Activated CD8-positive, alpha-beta memory T cell treated with anti-CD3 and anti-CD28 coated beads for 48 hours (primary cell): ENCODE measurements around the gene GNAZ.

Experiments
- DNase-seq, 3 experiments: peaks; one replicate each; pipeline ENCODE4 v3.0.0-alpha.2; 2020; ENCODE audit warnings: low read depth in 2 of 3, low spot score in 2 of 3

GNAZ gene

DNA sequence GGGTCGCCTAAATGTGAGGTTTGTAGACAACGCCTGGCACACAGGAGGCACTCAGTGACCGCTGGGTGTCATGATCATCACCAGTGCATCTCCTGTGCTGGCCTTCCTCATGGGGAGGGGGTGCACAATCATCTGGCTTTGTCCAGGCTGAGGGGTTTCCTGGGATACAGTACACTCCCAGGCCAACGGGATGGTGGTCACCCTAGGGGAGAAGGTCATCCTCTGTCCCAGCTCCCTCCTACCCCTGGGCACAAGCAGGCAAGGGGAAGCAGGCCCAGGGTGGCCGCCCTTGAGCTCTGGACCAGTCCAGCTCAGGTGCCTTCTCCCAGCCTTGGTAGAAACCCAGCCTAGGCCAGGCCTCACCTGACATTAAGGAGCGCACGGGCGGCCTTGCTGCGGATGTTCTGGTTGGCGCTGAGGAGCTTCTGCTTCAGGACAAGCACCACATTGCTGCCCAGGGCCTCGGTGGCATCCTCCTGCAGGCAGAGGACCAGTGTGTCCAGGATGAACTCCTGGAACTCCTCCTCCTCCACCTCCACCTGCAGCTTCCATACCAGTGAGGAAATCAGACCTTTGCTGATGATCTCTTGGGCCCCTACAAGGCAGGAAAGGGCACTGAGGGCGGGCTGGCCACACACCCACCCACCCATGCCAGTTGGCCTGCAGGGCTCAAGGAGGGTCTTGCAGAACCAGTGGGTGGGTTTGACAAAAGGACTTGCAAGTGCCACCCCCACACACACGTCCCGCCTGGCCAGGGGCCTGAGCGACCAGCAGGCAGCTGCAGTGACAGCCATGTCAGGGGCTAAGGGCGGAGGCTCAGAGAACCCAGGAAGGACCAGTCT lies 6.6 kb upstream of the GNAZ start:
- DNase-seq, result no peak

DNA sequence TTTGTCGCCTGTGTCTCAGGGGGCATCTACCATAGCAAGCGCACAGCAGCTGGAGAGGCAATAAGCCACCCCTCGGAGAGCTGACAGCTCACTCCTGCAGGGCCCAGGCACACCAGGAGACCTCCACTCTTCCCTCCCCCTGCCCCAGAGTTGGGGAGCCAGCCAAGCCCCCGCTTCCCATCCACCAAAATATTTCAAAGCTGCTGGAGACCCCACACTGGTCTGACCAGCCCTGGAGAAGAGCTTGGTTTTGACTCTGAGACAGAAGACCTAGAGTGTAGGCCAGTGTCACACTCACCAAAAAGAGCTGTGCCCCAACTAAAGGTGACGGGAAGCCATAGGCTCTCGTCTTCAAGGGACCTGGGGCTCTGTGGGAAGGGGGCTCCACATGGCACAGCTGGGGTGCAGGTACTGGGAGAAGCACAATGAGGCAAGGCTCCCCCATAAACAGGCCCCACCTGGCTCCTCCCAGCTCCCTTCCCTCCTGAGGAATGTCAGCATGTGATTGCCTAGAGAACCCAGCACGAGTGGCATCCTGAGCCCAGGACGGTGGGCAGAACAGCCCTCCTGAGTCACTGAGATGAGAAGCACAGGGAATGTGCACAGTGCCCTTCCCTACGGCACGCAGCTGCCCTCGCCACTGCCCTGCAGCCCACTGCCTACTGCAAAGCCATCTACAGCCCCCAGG lies 5.8 kb upstream of the GNAZ start:
- no peak for DNase-seq

DNA sequence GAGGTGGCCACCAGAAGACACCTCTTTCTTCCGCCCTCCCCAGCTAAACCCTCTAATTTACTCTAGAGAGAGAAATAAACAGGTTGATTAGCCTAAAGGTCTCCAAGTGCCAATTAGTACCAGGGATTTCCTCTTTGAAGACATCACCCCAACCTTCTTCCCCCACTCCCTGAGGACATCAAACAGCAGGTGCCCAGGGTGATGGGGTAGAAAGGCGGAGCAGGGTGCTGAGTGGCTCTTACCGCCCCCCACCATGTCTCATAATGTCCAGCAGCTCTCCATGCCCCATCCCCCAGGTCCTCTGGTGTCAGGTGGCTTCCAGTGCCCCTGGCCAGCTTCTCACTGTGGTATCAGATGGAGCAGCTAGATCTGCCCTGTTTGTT lies 5.3 kb upstream of the GNAZ start:
- no peak for DNase-seq

- DNase-seq, result no peak
These were observed 4.7 kb upstream of the GNAZ start for GRCh38 chr22:23065495-23066122.

- no peak for DNase-seq
These were observed 3.9 kb upstream of the GNAZ start for GRCh38 chr22:23066200-23067022.

- DNase-seq, result no peak
These were observed 3.2 kb upstream of the GNAZ start for GRCh38 chr22:23067023-23067650.

- no peak for DNase-seq
These were observed 2.6 kb upstream of the GNAZ start for GRCh38 chr22:23067691-23068090.

DNA sequence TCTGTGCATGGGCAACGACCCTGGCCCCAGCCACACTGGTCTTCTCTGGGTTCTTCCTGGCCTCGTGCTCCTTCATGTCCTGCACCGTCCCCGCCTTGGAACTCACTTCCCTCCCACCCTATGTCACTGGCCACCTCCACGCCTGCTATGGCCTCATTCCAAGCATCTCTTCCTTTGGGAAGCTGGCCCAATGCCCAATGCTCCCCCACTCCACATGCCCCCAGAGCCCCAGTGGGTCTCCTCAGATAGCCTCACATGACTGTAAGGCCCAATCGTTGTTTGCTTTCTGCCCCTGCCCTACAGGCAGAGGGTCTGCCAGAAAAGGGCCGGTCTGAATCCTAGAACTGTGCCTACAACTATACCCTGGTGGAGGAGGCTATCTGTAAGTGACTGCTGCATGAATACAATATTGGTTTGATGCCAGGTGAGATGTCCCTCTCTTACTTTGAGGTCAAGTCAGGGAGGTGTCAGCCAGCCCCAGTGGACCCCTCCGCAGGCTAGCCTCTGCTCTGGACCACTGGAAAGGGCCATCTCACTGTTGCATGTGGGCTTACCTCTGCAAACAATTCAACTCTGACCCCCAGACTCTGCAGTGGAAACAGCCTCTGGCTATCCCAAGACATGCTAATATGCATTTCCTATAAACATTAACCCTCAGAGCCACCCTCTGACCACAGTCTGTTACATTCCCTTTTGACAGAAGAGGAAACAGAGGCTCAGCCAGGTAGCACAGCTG lies 2.1 kb upstream of the GNAZ start:
- no peak for DNase-seq

- DNase-seq, result no peak
These were observed 1.4 kb upstream of the GNAZ start for GRCh38 chr22:23068832-23069385.

GRCh38 chr22:23069502-23070357 lies 589 bp upstream of the GNAZ start:
- peak; percentile 59 to 66 (median 66) for DNase-seq

DNA sequence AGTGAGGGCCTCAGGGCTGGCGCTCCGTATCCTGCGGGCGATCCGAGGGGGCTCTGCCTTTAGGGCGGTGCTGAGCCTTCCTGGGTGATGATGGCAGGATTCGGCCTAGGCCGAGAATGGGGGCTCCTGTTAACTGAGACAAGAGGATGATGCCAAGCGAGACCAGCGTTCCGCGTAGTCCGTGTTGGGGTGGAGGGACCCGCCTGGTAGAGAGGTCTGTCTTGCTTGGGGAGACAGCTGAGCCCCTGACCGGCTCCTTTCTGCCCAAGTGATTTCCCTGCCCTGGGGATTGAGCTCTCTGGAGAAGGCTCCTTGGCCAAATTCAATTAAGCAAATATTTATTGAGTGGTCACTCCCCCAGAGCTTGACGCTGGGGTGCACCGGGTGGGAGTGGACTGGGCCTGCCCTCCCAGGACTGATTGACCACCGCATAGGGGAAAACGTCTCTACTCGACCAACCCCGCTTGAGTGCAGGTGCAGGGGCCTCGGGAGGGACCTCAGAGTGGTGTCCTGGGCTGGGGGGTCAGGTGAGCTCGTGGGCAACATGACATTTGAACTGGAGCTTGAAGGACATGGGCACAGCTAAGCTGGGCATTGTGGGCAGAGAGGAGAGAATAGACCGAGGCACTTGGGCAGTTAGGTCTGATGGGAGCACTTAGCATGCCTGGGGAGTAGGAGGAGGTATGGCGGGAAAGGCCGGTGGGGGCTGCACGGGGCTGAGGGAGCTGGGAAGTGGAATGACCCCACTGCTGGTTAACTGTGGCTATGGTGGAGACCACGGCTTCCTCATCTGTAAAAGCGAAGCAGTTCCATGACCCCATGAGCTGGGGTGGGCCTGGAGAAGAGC lies 1.1 kb downstream of the GNAZ start:
- no peak for DNase-seq

- DNase-seq, result no peak
These were observed 2.0 kb downstream of the GNAZ start for GRCh38 chr22:23072077-23072910.

DNA sequence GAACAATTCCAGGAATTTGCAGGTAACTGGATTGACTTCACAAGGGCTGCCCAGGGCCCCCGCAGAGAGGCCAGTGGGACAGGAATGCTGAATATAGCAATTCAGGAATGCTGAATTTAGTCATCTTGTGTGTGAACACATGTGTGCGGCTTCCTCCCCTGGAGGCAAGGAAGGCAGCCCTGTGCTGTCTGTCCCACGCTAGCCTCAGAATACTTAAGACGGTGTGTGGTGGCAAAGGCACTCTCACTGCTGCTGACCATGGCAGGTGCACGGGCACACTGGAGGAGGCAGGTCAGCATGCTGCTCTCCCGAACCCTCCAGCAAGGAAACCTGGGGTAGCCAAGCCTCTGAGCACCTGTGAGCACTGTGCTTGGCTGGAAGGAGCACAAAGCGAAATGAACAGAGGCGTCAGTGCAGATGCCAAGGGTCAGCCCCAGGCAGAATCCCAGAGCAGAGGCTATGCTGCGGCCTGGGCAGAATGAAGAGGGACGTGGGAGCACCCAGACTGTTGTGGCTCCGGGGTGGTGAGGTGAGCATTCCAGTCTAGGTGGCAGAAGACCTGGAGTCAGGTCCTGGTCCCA lies 2.7 kb downstream of the GNAZ start:
- no peak for DNase-seq

DNA sequence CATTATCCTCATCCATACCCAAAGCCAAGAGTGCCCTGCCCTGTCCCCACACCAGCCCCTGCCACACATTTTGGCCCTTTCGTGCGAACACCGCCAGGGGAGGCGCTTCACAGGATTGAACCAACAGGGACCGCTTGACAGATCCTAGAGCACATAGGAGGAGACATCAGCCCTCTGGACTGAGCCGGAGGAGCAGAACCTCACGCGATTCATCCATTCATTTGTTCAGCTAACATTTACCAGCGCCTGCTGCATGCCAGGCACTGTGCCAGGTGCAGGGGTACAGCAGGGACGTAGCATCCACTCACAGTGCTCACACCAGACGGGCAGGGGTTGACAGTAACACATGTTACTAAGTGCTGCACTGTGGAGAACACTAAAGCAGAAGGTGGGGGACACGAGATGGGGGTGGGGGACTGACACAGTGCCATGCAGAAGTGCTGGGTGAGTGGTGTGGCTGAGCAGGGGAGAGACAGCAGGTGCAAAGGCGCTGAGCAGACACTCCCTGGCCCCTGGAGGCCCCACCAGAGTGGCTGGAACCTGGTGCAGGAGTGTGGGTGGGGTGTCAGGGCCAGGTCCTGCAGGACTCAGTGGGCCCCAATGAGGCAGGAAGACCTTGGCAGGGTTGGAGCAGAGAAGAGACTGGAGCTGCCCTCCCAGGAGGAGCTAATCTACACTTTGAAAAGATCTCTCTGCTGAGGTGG lies 3.4 kb downstream of the GNAZ start:
- no peak for DNase-seq

DNA sequence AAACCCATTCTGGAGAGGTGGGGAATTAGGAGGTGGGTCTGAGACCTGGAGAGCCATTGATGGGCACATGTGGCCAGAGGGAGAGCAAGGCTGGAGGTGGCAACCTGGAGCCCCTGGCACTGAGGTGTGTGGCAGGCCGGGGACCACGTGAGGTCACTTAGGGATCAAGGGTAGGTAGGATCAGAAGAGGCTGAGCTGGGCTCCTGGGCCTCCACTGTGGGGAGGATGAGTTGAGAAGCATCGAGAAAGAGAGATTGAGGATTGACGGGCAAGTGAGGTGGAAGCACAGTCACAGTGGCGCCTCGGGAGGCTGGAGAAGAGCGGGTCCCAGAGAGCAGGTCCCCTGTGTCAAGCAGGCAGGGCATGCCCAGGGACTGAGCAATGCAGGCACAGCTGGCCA lies 4.1 kb downstream of the GNAZ start:
- no peak for DNase-seq

DNA sequence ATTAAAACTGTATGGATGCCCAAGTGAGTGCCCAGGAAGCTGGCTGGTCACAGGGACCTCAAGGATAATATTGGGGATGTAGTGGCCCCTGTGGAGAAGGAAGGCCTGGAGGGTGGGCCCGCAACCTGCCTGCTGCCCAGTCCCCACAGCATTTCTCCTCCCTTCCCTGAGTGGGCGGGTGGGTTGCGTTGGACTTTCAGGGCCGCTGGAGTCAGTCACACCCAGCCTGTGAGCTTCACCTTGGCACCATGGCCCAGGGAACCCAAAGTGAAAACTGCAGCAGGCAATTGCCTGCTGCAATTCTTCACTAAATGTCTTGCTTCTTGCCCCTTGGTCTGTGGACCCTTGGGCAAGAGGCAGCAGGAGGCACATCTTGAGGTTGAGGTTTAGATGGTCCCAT lies 4.7 kb downstream of the GNAZ start:
- no peak for DNase-seq
